ENCODE results near the gene SAMD10.
"Not testable (repeated sequence)": the region's sequence is repeated elsewhere in the genome, so short reads cannot be mapped to it uniquely, and the experiment has no call there.

SAMD10 gene

DNA sequence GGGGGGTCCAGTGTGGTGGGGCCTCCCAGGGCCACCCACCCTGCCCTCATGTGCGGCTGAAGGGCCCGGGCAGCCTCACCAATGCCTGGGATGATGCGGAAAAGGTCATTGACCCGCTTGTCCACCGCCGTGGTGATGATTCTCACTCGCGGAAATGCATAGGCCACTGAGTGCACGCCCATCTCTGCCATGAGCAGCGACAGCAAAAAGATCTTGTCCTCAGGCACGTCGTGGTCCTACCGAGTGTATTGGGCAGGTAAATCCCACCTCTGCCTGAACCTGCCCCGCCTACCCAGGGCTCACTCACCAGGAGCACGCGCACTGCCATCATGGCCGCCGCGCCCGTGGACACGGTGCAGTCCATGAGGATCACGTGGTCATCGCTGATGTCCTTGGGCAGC is 39.4 kb downstream of the SAMD10 start:
- DNase-seq = no peak

GRCh38 chr20:63939061-63939935 is 40.1 kb downstream of the SAMD10 start:
- DNase-seq = no peak

- no peak for DNase-seq
Measured at GRCh38 chr20:63937596-63937995, 41.8 kb downstream of the SAMD10 start.

- no peak for DNase-seq
Measured at GRCh38 chr20:63935447-63935846, 44.0 kb downstream of the SAMD10 start.

GRCh38 chr20:63934271-63935068 is 45.0 kb downstream of the SAMD10 start:
- DNase-seq = no peak

DNA sequence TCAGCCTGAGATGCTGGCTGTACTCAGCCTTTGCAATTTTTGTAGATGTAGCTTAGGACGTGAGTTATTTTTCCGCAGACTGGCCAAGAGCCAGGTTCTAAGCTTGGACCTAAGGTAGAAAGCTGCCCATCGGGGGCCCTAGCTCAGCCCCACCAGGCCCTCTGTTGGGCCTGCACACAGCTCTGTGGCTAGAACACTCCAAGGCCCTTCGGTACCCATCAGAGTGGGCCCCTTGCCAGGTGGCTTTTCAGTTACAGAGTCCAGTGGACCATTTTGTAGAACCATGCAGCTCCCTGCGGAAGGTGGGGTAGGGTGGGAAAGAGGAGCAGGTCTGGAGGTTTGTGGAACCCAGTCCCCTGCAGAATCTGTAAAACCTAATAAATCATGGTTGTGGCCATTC is 45.8 kb downstream of the SAMD10 start:
- DNase-seq = no peak

DNA sequence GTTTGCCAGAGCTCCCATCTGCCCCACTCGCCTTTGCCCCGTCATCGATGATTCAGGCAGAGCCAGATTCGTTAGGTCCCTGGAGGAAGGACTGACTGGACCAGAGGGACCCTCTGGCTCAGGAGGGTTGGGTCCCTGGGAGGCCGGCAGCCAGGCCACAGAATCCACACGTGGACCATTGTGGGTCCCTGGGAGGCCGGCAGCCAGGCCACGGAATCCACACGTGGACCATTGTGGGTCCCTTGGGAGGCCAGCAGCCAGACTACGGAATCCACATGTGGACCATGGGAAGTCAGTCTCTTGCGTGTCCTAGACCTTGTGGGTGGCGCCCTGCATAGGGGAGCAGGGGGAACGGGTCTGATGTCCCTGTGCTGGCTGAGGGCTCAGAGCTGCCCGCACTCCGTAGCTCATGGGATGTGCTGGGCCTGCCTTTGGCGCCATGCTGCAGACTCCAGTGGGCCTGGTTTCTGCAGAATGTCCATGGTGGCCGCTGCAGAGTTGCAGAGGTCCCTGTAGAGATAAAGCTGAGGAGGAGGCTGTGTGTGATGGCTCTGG is 46.8 kb downstream of the SAMD10 start:
- DNase-seq = no peak

GRCh38 chr20:63931735-63932134 is 47.7 kb downstream of the SAMD10 start:
- no peak for DNase-seq

DNA sequence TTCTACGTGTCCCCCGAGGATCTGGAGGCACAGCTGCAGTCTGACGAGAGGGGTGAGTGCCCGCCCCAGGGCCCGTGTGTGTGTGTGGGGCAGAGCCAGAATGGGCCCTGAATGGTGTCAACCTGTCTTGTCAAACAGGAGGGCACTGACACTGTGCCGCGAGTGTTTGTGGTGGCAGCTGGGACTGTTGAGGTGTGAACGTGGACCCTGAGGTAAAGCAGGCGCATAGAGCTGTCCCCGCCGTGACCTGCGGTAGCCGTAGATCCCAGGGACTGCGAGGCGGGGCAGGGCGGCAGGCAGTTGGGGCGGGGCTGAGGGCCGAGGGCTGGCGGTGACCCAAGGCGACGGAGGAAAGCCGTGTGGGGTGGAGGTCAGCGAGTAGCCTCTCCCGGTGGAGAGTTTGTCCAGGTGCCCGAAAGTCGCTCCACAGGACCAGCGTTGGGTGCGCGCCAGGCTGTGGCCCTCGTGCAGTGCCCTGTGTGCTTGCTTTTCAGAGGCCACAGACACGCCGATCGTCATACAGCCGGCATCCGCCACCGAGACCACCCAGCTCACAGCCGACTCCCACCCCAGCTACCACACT is 48.4 kb downstream of the SAMD10 start:
- DNase-seq = no peak

DNA sequence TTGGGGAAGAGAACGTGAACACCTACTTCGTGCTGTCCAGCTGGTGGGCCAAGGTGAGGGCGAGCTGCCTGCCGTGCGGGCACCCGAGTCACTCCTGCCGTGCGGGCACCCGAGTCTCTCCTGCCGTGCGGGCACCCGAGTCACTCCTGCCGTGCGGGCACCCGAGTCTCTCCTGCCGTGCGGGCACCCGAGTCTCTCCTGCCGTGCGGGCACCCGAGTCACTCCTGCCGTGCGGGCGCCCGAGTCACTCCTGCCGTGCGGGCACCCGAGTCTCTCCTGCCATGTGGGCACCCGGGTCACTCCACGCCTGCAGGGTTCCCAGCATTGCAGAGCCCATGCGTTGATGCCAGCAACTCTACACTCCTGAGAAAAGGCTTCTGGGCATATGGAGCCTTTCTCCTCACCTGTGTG is 50.0 kb downstream of the SAMD10 start:
- not testable (repeated sequence) for DNase-seq

DNA sequence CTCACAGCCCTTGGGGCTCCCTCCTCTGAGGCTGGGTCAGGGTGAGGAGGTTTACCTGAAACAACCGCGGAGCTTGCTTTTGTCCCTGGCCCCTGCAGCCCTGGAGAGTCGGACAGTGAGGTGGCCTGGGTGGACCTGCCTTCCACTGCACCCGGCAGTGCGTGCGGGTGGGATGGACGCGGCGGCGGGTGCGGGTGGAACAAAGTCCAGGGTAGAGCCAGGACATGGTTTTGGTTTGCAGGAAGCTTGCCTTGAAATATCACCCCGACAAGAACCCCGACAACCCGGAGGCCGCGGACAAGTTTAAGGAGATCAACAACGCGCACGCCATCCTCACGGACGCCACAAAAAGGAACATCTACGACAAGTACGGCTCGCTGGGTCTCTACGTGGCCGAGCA is 50.4 kb downstream of the SAMD10 start:
- no peak for DNase-seq

GRCh38 chr20:63926298-63926697 is 53.1 kb downstream of the SAMD10 start:
- no peak for DNase-seq

GRCh38 chr20:63924241-63924640 is 55.2 kb downstream of the SAMD10 start:
- no peak for DNase-seq

Data from T-helper 9 cell (primary cell).